ENCODE data around the gene CNNM4.

CNNM4 gene

GRCh38 chr2:96760036-96760985 lies at the start of gene CNNM4:
Gene CNNM4, plus strand, starts transcription at chr2:96760902. Its CDS starts 98 bp downstream, at chr2:96761000.
- TF ChIP-seq CTCF (IDR thresholded peaks at IDR 0.05; ENCODE audit: extremely low read depth, missing control alignments) = no peak
- peak; percentile 97 for DNase-seq (ENCODE audit: low spot score)

- TF ChIP-seq CTCF (IDR thresholded peaks at IDR 0.05; ENCODE audit: extremely low read depth, missing control alignments) = no peak
- DNase-seq (ENCODE audit: low spot score) = no peak
Observed at GRCh38 chr2:96710985-96711384, 49.7 kb upstream of the CNNM4 start.

- no peak for TF ChIP-seq CTCF (IDR thresholded peaks at IDR 0.05; ENCODE audit: extremely low read depth, missing control alignments)
- no peak for DNase-seq (ENCODE audit: low spot score)
Observed at GRCh38 chr2:96715658-96716057, 45.0 kb upstream of the CNNM4 start.

GRCh38 chr2:96716388-96716787 lies 44.3 kb upstream of the CNNM4 start:
- no peak for DNase-seq (ENCODE audit: low spot score)
- TF ChIP-seq CTCF (IDR thresholded peaks at IDR 0.05; ENCODE audit: extremely low read depth, missing control alignments) = no peak

- DNase-seq (ENCODE audit: low spot score) = no peak
- TF ChIP-seq CTCF (IDR thresholded peaks at IDR 0.05; ENCODE audit: extremely low read depth, missing control alignments) = no peak
Observed at GRCh38 chr2:96726131-96726530, 34.6 kb upstream of the CNNM4 start.

GRCh38 chr2:96727431-96727830 lies 33.3 kb upstream of the CNNM4 start:
- no peak for DNase-seq (ENCODE audit: low spot score)
- no peak for TF ChIP-seq CTCF (IDR thresholded peaks at IDR 0.05; ENCODE audit: extremely low read depth, missing control alignments)

- DNase-seq (ENCODE audit: low spot score) = no peak
Observed at GRCh38 chr2:96729748-96730147, 31.0 kb upstream of the CNNM4 start.

More at GRCh38 chr2:96729748-96730147, 31.0 kb upstream of the CNNM4 start:
- no peak for TF ChIP-seq CTCF (IDR thresholded peaks at IDR 0.05; ENCODE audit: extremely low read depth, missing control alignments)

Data from GM20000 (cell line).